OCI-LY3 (cell line): Measurements from ENCODE around the gene SOX18.

Experiments used
- EZH2phosphoT487 ChIP-seq: fragments of 200-600 bp; shearing (Covaris generic); IDR thresholded peaks from 2 replicates; pipeline ENCODE4 v1.6.1; 2018; ENCODE audit warnings: antibody characterized with exemption, mixed run types, low read depth
- TF ChIP-seq, protein P1 (sequence below): fragments of 200-600, 300-600 bp; sonication (generic); IDR thresholded peaks from 2 replicates; pipeline ENCODE4 v1.5.1; 2014; ENCODE audit warnings: antibody characterized with exemption, low read length, low read depth

DNA sequence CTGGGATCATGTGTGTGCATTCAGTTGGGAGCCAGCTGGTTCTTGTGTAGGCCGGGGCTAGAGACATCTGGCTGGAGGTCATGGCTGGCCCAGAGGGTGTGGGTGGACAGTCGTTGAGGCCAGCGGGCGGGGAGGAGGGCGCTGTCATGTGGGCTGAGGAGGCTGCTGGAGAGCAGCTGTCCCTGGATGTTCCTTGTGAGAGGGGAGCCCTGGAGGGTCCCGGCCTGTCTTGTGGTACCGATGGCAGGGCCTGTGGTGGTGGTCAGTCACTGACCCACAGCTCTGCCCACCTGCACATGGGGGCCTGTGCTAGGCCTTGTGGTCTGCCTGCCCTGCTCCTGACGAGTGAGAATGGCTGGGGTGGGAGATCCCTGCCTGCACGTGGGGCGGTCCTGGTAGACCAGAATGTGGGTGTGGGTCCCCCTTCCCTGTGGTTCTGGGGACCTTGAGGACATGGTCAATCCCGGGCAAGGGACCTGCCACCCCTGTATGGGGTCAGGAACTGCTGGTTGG lies 15.4 kb downstream of the SOX18 start:
- TF ChIP-seq, protein P1, sequence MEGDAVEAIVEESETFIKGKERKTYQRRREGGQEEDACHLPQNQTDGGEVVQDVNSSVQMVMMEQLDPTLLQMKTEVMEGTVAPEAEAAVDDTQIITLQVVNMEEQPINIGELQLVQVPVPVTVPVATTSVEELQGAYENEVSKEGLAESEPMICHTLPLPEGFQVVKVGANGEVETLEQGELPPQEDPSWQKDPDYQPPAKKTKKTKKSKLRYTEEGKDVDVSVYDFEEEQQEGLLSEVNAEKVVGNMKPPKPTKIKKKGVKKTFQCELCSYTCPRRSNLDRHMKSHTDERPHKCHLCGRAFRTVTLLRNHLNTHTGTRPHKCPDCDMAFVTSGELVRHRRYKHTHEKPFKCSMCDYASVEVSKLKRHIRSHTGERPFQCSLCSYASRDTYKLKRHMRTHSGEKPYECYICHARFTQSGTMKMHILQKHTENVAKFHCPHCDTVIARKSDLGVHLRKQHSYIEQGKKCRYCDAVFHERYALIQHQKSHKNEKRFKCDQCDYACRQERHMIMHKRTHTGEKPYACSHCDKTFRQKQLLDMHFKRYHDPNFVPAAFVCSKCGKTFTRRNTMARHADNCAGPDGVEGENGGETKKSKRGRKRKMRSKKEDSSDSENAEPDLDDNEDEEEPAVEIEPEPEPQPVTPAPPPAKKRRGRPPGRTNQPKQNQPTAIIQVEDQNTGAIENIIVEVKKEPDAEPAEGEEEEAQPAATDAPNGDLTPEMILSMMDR, result no peak
- no peak for TF ChIP-seq EZH2phosphoT487
